GM19193 (cell line): ENCODE data around the gene PHF1.

Experiments used
- POLR2A ChIP-seq: IDR thresholded peaks from 4 replicates; pipeline ENCODE4 v1.6.1; 2011; ENCODE audit not compliant: insufficient read depth, insufficient read length; ENCODE audit errors: extremely low read depth

The PHF1 gene

DNA sequence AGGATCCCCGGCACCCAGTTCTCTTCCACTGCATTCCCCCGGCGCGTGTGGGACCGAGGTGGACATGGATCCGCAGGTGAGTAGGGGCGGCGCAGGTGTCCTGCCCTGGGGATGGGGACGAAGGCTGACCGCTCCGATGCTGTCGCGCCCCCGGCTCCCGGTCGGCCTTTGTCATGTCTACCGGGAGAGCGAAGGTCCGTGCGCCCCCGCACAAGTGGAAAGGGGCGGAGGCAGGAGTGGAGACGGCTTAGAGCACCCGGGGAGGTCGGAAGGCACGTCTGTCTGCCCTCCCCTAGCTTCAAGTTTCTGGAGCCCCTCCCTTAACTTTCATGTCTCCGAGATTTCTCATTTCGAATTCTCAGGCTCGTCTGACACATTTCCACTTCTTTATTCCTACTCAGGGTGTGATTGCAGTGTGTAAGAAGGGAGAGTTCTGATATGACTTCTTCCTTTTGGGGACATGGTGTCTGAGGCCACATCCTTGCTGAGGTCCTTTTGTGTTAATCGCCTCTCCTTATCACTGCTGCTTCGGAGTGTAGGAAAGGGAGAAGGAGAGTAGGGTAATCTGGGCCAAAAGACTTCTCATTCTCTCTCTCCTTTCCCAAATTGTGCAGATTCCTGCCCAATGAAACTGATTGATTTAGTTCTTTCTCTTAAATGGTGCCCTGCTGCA is 18.8 kb upstream of the PHF1 start:
- TF ChIP-seq POLR2A: no peak

DNA sequence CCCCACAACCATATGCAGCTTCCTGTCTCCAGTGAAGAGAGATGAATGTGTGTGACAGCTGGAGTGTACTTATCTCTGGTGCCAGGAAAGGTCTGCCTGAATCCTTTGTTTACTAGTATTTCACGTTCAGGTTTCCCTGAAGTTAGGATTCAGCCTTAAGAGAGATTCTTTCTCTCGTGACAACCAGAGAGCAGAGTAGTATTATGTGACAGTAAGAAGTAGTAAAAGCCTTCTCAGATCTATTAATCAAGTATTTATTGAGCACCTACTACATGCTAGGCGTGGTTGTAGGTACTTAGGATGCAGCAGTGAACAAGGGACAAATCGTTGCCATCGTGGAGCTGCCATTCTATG is 18.2 kb upstream of the PHF1 start:
- no peak for TF ChIP-seq POLR2A

- no peak for TF ChIP-seq POLR2A
These were observed 17.8 kb upstream of the PHF1 start for GRCh38 chr6:33392979-33393378.

DNA sequence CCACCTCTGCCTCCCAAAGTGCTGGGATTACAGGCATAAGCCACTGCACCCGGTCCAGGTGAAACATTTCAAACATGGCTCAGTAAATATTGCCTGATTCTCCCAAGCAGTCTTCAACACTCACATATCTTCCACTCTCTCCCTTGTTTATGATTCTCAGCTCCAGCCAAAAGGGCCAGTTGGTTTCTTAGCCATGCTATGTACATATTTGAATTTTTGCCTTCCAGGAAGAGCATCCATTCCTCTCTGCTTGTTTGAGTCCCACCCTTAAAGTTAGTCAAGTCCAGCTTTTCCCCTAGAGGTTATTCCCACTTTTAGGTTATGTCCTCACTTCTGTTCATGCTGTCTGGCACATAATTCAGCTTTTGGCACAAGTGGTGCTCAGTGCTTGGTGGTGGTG is 13.3 kb upstream of the PHF1 start:
- no peak for TF ChIP-seq POLR2A

GRCh38 chr6:33404884-33405283 is 5.9 kb upstream of the PHF1 start:
- TF ChIP-seq POLR2A: no peak

GRCh38 chr6:33405386-33405940 is 5.4 kb upstream of the PHF1 start:
- no peak for TF ChIP-seq POLR2A

DNA sequence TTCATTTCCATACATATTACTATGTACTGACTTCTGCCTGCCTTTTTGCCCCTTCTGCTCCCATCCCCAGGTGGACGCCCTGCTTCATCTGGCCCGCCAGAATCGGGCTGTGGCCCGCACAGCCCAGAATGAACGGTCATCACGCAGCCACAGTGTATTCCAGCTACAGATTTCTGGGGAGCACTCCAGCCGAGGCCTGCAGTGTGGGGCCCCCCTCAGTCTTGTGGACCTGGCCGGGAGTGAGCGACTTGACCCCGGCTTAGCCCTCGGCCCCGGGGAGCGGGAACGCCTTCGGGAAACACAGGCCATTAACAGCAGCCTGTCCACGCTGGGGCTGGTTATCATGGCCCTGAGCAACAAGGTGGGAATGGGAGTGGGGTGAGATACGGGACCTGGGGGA is 4.7 kb upstream of the PHF1 start:
- no peak for TF ChIP-seq POLR2A

DNA sequence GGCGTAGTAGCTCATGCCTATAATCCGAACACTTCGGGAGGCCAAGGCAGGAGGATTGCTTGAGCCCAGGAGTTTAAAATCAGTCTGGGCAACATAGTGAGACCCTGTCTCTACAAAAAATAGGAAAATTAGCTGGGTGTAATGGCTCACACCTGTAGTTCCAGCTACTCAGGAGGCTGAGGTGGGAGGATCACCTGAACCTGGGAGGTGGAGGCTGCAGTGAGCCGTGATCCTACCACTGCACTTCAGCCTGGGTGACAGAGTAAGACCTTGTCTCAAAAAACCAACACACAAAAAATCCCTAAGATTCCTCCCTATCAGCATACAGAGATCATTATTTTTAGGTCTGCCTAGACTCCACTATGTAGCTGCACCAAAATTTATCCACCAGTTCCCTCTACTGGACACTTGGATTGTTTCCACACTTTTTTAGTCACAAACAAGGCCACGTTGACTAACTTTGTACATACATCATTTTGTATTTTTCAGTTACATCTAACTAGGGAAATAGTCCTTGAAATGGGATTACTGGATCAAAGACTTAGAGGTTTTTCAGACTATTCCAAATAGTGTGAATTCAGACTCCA is 3.6 kb upstream of the PHF1 start:
- TF ChIP-seq POLR2A: no peak

DNA sequence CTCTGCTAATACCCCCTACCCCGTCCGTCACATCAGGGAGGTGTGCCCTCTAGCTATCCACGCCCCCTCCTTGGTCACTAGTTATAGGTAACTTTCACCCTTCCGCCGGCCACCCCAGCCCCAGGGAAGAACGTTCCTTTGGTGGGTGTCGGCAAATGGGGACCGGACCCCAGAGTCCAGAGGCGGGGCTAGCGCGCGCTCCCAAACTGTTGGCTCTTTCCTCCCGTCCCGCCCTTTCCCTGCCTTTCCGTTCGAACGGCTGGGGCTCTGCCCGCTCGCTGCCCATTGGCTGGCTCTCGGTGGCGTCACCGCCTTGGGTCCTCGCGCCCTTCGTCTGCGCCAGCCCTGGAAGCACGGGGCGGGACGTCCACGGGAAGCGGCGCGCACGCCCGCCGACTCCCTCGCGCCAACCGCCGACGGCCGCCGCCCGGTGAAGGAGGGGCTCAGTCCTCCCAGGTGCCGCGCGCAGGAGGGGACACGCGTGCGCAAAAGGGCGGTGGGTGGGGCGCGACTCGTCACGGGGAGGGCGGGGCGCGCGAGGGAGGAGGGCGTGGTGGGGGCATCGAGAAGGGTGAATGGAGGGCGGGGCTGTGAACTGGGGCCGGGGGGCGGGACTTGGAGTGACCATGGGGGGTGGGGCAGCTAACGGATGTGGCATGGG is 634 bp upstream of the PHF1 start:
- TF ChIP-seq POLR2A: peak; percentile 63

GRCh38 chr6:33411632-33412005 is 805 bp downstream of the PHF1 start:
- TF ChIP-seq POLR2A: no peak

GRCh38 chr6:33412140-33413009 is 1.6 kb downstream of the PHF1 start:
- TF ChIP-seq POLR2A: no peak

DNA sequence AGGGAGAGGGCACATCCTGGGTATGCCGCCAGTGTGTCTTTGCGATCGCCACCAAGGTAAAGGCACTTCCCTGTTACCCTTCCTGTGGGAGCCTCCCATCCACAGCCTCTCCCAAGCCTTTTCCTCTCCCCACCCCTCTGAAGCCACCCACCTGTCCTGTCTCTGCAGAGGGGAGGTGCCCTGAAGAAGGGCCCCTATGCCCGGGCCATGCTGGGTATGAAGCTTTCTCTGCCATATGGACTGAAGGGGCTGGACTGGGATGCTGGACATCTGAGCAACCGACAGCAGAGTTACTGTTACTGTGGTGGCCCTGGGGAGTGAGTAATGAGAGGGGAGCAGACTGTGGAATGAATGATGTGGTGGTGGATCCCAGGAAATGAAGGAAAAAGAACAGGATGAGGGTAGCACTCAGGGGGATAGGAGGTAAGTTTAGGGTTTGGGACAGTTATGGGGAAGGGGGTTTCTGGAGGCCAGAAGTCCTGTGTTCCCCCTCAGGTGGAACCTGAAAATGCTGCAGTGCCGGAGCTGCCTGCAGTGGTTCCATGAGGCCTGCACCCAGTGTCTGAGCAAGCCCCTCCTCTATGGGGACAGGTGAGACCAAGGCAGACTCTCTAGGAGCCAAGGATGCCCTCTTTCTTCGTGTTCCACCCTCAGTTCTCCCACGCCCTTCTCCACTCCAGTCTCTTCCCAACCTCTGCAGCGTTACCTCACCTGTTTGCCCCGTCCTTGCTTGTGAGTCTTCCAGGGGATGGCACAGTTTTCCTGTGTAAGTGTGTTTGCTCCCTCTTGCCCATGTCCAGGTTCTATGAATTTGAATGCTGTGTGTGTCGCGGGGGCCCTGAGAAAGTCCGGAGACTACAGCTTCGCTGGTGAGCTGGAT is 2.7 kb downstream of the PHF1 start:
- peak; percentile 3 for TF ChIP-seq POLR2A

DNA sequence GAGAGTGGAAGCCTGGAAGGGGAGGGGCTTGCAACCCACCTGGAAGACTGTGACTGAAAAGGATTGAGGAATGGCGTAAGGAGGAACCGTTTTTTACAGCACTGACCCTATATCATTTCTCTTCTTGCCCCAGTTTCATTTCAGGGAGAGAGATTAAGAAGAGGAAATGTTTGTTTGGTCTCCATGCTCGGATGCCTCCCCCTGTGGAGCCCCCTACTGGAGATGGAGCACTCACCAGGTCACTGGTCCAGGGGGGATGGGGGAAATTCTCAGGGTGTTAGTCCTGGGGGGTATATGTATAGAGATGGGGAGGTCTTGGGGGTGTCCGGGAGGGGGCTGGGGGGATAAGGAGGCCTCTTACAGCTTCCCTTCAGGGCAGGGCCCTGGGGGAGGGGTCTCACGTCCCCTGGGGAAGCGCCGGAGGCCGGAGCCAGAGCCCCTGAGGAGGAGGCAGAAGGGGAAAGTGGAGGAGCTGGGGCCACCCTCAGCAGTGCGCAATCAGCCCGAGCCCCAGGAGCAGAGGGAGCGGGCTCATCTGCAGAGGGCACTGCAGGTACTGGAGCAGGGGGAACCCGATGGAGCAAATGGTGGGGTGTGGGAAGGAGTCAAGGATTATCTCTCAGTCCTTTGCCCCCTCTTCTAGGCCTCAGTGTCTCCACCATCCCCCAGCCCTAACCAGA is 3.9 kb downstream of the PHF1 start:
- TF ChIP-seq POLR2A: no peak

DNA sequence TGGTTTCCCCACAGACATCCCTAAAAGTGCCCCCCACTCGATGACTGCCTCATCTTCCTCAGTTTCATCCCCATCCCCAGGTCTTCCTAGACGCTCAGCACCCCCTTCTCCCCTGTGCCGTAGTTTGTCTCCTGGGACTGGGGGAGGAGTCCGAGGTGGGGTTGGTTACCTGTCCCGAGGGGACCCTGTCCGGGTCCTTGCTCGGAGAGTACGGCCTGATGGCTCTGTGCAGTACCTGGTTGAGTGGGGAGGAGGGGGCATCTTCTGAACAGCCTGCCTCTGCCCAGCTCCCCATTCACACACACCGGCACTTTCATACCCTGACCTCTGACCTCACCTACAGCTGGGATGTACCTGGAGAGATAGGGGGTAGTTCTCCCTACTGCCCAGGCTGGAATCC is 5.0 kb downstream of the PHF1 start:
- TF ChIP-seq POLR2A: no peak
